ENCODE data around the gene SIAH3. TPM values are rescaled to one million over a fixed set of nuclear protein-coding genes. Genes with fewer than 3 reads are reported as not detected.

The SIAH3 gene
- total RNA-seq, 1 experiment from 2014 or later: not detected

- no CpG with 5 or more reads among the region's 6 CpGs for WGBS (ENCODE audit: extremely low coverage, insufficient read length, low lambda C conversion rate)
- H3K36me3 Mint-ChIP-seq (ENCODE audit: insufficient read depth in 1 of 3, low read depth in 3 of 3): no peaks in the 10 kb centered on the region
- no peak overlapping the region for H3K4me2 ChIP-seq (ENCODE audit: insufficient read depth, insufficient read length, low read length)
Observed at GRCh38 chr13:45811891-45812694, 39.5 kb downstream of the SIAH3 start.

More at GRCh38 chr13:45811891-45812694, 39.5 kb downstream of the SIAH3 start:
- no peak overlapping the region for H3K18ac ChIP-seq (ENCODE audit: insufficient read length, low read depth, low read length)
- no peaks in the 10 kb centered on the region for H3K9me3 ChIP-seq (ENCODE audit: control insufficient read depth, low read depth, low read length)
- no peak overlapping the region for H2BK20ac ChIP-seq (ENCODE audit: low read depth, low read length, poor library complexity, severe bottlenecking)
- H3K27ac Mint-ChIP-seq: peak overlapping the region in 1 of 3 experiments; percentile 76; a peak in 1 of 7 replicates
- H3K14ac ChIP-seq (ENCODE audit: insufficient read depth, low read length): no peak overlapping the region
- H2AFZ ChIP-seq (ENCODE audit: low read length): no peak overlapping the region
- no peak for DNase-seq
- H3K4ac ChIP-seq (ENCODE audit: low read depth, low read length): no peak overlapping the region
- no peak overlapping the region for H3K4me3 Mint-ChIP-seq
- no peak for TF ChIP-seq CTCF (conservative IDR thresholded peaks at IDR 0.05)
- H3T11ph ChIP-seq (ENCODE audit: low read length): no peak overlapping the region
- H4K5ac ChIP-seq (ENCODE audit: insufficient read length, low read depth, low read length): no peak overlapping the region
- no peaks in the 10 kb centered on the region for H3K9me3 Mint-ChIP-seq
- peaks cover 2% of the 10 kb centered on the region; the same call in 1 of the 2 replicates for H3K27me3 Mint-ChIP-seq (ENCODE audit: low read depth)
- H2AK5ac ChIP-seq (ENCODE audit: insufficient read length, low read length): no peak overlapping the region
- no peaks in the 10 kb centered on the region for H3K79me2 ChIP-seq (ENCODE audit: insufficient read depth, low read length)
- no peaks in the 10 kb centered on the region for H4K20me1 ChIP-seq (ENCODE audit: control insufficient read depth, insufficient read depth, insufficient read length)
- H3K4me1 ChIP-seq (ENCODE audit: insufficient read depth, low read length): no peaks in the 10 kb centered on the region; the same call in 1 of the 2 replicates
- no peak overlapping the region for H4K8ac ChIP-seq (replicated peaks; ENCODE audit: insufficient read length, low read depth, low read length)
- no peak overlapping the region for H3K23ac ChIP-seq (ENCODE audit: insufficient read length, low read depth, low read length)
- peaks cover 0 to 12% of the 10 kb centered on the region in 2 experiments; a peak in 2 of 4 replicates for H3K4me1 Mint-ChIP-seq
- no peak overlapping the region for H2BK5ac ChIP-seq (ENCODE audit: insufficient read length, low read length)
- H2BK12ac ChIP-seq (ENCODE audit: insufficient read length, low read depth, low read length): no peak overlapping the region
- H3K79me1 ChIP-seq (ENCODE audit: insufficient read depth, low read depth, low read length, poor library complexity, severe bottlenecking): no peaks in the 10 kb centered on the region
- no peak overlapping the region for H2BK120ac ChIP-seq (ENCODE audit: low read depth, low read length, poor library complexity, severe bottlenecking)
- H3K27ac ChIP-seq (ENCODE audit: insufficient read length, low read depth, low read length): no peak overlapping the region
- no peaks in the 10 kb centered on the region for H3K23me2 ChIP-seq (ENCODE audit: insufficient read length, low read depth, low read length, poor library complexity, severe bottlenecking)
- no peaks in the 10 kb centered on the region for H3K27me3 ChIP-seq (ENCODE audit: insufficient read depth, low read length)
- no peak overlapping the region for H3K56ac ChIP-seq (ENCODE audit: insufficient read length, low read depth, low read length)
- no peak overlapping the region for H4K91ac ChIP-seq (ENCODE audit: insufficient read length, low read depth, low read length)
- H2BK15ac ChIP-seq (ENCODE audit: low read depth, low read length): no peak overlapping the region
- H3K9ac ChIP-seq (ENCODE audit: extremely low read depth, insufficient read length, low read length): no peak overlapping the region
